Activated CD4-positive, alpha-beta T cell treated with anti-CD3 and anti-CD28 coated beads, Interleukin-2, amount 50 U/mL, for 16 hours (primary cell): ENCODE data around the gene RNF151.
A peak's percentile ranks its signal among the peaks of the same experiment; 100 is the strongest.
"Not testable (repeated sequence)": the region's sequence is repeated elsewhere in the genome, so short reads cannot be mapped to it uniquely, and the experiment has no call there.

Experiments used
- DNase-seq: peaks from one replicate; pipeline ENCODE4 v3.0.0-alpha.2; 2020

The RNF151 gene

GRCh38 chr16:1960665-1961630 lies 5.7 kb upstream of the RNF151 start:
- DNase-seq: peak; percentile 74

- DNase-seq: peak; percentile 61
These were observed 5.0 kb upstream of the RNF151 start for GRCh38 chr16:1961651-1962067.

DNA sequence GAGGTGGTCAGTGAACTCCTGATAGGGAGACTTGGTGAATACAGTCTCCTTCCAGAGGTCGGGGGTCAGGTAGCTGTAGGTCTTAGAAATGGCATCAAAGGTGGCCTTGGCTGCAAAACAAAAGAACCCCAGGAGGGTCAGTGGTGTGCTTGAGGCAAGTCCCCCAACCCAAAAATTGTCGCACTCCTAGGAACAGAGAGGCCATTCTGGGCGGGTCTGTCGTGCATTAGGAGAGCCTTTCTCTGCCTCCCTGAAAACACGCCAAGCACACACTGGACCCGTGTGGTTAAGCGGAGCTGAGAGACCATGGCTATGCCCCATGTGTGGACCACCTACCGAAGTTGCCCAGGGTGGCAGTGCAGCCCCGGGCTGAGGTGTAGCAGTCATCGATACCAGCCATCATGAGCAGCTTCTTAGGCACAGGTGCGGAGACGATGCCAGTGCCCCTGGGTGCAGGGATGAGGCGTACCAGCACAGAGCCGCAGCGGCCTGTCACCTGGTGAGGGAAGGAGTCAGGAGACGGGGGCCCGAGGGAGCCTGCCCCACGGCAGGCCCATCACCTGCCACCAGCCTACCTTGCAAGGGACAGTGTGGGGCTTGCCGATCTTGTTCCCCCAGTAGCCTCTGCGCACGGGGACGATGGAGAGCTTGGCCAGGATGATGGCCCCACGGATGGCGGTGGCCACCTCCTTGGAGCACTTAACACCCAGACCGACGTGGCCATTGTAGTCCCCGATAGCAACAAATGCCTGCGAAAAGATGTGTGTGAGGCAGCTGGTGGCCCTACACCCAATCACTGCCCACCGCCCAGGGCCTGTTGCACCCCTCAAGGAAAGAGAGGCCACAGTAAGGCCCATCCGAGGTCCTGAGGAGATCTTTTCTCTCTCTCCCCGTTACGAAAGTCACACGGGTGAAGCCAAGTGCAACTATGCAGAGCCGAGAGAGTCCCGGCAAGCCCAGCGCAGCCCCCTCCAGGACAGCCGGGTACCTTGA lies 4.2 kb upstream of the RNF151 start:
- not testable (repeated sequence) for DNase-seq

DNA sequence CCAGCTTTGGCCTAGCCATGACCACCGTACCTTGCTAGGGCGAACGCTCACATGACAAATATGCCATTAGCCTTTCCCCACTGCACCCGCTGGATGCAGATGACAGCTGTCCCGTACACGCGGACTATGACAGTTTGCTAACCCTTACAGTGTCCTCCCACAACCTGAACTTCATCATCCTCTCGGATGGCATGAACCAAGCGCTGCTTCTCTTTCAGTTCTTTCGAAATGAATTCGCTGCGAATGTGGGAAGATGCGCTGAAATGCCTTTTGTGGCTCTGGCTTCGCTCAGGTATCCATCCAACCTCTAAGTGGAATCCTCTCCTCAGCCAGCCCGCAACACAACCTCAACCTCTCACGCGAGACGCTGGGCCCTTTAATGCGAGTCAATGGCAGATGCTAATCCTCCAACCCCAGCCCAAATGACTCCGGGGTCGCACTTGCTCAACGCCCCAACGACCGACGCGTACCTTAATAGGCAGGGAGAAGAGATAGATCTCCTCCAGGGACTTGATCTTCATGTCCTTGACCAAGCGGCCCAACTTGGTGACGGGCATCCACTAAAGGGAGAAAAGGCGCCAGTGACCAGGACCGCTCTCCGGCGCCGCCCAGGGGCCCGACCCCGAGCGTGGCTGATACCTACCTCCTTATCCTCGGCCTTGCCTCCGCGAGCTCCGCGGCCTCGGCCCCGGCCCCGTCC lies 2.7 kb upstream of the RNF151 start:
- DNase-seq: peak; percentile 54

- DNase-seq: peak; percentile 99
These were observed 1.9 kb upstream of the RNF151 start, which contains the start of gene RPS2 for GRCh38 chr16:1964506-1965395. RPS2 (minus strand) TSS chr16:1964826; CDS start chr16:1964625, 201 bp downstream.

DNA sequence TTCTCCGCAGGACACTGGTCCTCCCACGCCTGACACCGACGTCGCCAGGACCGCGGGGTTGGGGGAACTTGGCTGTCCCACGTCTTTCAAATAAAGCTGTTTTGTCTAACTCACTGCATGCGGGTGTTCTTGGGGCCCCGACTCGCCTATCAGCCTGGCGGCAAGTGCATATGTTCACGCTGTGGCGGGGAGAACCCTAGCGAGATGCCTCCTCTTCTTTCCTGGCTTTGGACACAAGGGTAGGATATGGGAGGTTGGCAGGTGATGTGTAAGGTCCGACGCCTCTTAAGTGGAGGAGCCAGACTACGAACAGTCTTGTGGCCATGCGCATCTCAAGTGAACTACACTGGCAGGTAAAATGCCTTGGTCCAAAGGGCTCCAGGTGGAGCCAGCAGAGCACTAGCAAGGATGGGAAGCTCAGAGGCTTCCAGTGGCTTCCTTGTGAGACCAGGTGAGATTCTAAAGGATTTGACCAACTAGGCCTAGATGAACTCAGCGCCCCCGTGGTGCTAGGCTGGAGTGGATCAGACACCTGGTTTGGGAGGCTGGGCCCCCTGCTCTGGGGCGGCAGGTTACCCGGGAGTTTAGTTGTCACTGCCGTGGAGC lies 1.2 kb upstream of the RNF151 start:
- DNase-seq: peak; percentile 24

DNA sequence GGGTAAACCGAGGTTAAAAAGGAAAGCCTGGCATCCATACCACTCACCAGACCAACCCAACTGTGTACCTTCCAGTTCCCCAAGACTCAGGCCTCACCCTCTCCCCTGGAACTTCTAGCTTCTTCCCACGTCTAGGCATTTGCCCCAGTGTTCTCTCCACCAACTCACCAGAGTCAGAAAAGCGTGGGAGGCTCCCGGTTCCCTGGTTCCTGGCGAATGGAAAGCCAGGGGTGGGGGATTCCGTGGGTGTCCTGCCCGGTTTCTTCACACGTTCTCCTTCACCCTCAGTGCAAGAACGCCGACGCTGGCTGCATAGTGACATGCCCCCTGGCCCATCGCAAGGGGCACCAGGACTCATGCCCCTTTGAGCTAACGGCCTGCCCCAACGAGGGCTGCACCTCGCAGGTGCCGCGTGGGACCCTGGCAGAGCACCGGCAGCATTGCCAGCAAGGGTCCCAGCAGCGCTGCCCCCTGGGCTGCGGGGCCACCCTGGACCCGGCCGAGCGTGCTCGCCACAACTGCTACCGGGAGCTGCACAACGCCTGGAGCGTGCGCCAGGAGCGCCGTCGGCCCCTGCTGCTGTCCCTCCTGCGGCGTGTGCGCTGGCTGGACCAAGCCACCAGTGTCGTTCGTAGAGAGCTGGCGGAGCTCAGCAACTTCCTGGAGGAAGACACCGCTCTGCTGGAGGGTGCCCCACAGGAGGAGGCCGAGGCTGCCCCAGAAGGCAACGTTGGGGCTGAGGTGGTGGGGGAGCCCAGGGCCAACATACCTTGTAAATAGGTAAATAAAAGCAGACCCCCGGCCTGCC lies 1.7 kb downstream of the RNF151 start:
- DNase-seq: no peak

DNA sequence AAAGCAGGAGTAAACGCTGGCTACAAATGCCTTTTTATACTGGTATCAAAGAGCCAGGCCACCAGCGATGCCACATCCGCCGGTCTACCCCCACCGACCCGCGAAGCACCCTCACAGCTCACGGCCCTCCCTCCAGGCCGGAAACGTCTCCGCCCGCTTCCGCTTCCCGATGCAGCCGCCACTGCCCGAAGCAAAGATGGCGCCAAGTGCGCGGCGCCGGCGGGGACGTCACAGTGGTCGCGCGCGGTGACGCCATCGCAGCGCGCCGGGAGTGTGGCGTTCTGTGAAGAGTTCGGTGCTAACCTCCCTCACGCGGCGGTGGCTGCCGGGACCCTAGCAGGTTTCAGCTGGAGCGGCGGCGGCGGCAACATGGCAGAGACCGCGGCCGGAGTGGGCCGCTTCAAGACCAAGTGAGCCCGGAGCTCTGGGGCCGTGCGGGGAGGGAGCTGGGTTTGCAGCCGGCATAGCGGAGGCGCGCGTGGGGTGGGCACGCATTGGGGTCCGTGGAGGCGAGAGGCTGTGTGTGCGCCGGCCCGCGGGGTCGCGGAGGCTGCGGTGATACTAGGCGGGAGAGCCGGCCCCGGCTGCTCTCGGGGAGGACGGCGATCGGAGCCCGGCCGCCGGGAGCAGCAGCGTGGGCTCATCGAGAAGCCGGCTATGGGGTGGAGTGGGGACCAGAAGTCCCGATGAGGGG lies 5.3 kb downstream of the RNF151 start, which contains the start of gene TBL3:
Gene TBL3 (plus strand): TSS at position 258 of the 694 bp plus-strand sequence. CDS start 112 bp downstream, at position 370.
- peak; percentile 98 for DNase-seq

GRCh38 chr16:1972490-1972877 lies 5.8 kb downstream of the RNF151 start:
- no peak for DNase-seq

- no peak for DNase-seq
These were observed 7.0 kb downstream of the RNF151 start for GRCh38 chr16:1973461-1974156.

DNA sequence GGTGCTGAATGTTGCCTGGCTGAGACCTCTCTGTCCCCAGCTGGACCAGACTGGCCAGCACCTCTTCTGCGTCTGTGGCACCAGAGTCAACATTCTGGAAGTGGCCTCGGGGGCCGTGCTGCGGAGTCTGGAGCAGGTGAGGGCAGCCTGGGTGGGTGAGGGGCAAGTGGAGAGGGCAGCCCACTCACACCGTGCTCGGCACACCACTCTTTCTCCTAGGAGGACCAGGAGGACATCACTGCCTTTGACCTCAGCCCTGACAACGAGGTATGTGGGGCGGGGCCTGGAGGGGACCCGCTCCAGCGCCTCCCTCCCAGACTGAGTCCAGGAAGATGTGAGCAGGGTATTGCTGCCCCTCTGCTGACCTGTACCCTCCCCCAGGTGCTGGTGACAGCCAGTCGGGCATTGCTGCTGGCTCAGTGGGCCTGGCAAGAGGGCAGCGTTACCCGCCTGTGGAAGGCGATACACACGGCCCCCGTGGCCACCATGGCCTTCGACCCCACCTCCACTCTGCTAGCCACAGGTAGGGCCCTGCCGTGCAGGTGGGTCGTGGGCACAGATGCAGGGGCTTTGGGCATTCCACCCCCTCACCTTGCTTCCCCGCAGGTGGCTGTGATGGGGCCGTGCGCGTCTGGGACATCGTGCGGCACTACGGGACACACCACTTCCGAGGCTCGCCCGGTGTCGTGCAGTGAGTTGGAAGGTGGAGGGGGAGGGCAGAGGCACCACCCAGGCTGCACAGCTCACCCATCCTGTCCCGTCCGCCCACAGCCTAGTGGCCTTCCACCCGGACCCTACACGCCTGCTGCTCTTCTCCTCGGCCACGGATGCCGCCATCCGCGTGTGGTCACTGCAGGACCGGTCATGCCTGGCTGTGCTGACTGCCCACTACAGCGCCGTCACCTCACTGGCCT lies 7.8 kb downstream of the RNF151 start:
- DNase-seq: no peak

DNA sequence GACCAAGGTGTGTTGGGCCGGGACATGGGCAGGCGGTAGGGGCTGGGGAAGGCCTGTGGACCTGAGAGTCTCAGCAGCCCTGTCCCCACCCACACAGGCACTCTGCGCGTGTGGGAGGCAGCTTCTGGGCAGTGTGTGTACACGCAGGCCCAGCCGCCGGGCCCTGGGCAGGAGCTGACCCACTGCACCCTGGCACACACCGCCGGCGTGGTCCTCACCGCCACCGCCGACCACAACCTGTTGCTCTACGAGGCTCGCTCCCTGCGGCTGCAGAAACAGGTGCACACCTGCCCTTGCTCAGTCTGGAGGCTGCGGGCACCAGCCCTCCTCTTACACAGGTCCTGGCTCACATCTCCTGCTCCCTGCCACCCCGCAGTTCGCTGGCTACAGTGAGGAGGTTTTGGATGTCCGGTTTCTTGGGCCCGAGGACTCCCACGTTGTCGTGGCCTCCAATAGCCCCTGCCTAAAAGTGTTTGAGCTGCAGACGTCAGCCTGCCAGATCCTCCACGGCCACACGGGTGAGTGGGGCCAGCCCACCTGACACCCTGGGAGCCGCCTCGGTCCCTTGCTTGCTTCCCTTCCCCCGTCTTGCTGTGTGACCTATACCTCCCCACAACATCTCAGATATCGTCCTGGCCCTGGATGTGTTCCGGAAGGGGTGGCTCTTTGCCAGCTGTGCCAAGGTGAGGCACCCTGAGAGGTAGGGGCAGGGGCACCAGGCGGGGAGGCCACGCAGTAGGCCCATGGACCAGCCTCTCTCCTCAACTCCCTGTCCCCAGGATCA lies 9.0 kb downstream of the RNF151 start:
- no peak for DNase-seq

DNA sequence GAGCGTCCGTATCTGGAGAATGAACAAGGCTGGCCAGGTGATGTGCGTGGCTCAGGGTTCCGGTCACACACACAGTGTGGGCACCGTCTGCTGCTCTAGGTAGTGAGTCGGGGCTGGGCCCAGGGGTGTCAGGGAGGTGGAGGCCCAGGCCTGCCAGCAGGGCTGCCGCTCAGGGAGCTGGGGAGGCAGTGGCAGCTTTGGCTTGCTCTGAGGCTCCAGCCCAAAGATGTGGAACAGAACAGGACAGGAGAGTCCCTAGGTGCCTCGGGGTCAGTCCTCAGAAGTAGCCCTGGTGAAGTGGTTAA lies 9.5 kb downstream of the RNF151 start:
- no peak for DNase-seq

- DNase-seq: no peak
These were observed 10.6 kb downstream of the RNF151 start for GRCh38 chr16:1976951-1977874.

GRCh38 chr16:1977875-1978268 lies 11.2 kb downstream of the RNF151 start:
- DNase-seq: no peak
